Cardiac muscle cell (in vitro differentiated cells and primary cell): ENCODE results near the gene CDK18. TPM values are rescaled to one million over a fixed set of nuclear protein-coding genes. Genes with fewer than 3 reads are reported as not detected.

ENCODE experiments used
- DNase-seq, 2 donors: peaks; one replicate each; pipeline versions ENCODE4 v3.0.0 to v3.0.0-alpha.2; 2010 to 2017; ENCODE audit warnings: low read depth in 1 of 2, low spot score in 1 of 2
- H3K27ac ChIP-seq: fragments of 200-600 bp; sonication (generic); 2 replicates; pipeline ENCODE4 v1.5.1; 2016
- H3K27me3 ChIP-seq: fragments of 200-600 bp; sonication (generic); 2 replicates; pipeline ENCODE4 v1.6.0; 2016; ENCODE audit warnings: control low read depth
- H3K36me3 ChIP-seq: fragments of 200-600 bp; sonication (generic); 2 replicates; pipeline ENCODE4 v1.5.1; 2016; ENCODE audit warnings: control low read depth
- H3K4me1 ChIP-seq: fragments of 200-600 bp; sonication (generic); 2 replicates; pipeline ENCODE4 v1.8.1; 2017; ENCODE audit warnings: low read depth, mild to moderate bottlenecking, mixed run types
- H3K4me3 ChIP-seq: fragments of 200-600 bp; sonication (generic); 2 replicates; pipeline ENCODE4 v1.5.1; 2016; ENCODE audit warnings: mild to moderate bottlenecking
- H3K9me3 ChIP-seq: fragments of 200-600 bp; sonication (generic); 2 replicates; pipeline ENCODE4 v1.5.1; 2017; ENCODE audit warnings: low read depth, mild to moderate bottlenecking, control low read depth
- polyA plus RNA-seq: library from polyadenylated mRNA; unstranded; fragments of >200 nt; fragmentation: Nextera tagmentation; extraction: Ambion mirVana; gene quantifications from 2 replicates; pipeline ENCODE4 v1.2.1, GENCODE V29; 2016
- total RNA-seq: library from RNA; depleted of rRNA; stranded (reverse); fragments of >200 nt; gene quantifications from 2 replicates; pipeline ENCODE4 v1.2.3, GENCODE V29; 2016
- TF ChIP-seq, protein P1 (sequence below): IDR thresholded peaks from 2 replicates; pipeline ENCODE4 v1.5.1; 2012; ENCODE audit warnings: low read depth, mild to moderate bottlenecking, low read length

The CDK18 gene
- total and polyA plus RNA-seq, 2 experiments from 2014 or later = 29.8 to 42.0 TPM

DNA sequence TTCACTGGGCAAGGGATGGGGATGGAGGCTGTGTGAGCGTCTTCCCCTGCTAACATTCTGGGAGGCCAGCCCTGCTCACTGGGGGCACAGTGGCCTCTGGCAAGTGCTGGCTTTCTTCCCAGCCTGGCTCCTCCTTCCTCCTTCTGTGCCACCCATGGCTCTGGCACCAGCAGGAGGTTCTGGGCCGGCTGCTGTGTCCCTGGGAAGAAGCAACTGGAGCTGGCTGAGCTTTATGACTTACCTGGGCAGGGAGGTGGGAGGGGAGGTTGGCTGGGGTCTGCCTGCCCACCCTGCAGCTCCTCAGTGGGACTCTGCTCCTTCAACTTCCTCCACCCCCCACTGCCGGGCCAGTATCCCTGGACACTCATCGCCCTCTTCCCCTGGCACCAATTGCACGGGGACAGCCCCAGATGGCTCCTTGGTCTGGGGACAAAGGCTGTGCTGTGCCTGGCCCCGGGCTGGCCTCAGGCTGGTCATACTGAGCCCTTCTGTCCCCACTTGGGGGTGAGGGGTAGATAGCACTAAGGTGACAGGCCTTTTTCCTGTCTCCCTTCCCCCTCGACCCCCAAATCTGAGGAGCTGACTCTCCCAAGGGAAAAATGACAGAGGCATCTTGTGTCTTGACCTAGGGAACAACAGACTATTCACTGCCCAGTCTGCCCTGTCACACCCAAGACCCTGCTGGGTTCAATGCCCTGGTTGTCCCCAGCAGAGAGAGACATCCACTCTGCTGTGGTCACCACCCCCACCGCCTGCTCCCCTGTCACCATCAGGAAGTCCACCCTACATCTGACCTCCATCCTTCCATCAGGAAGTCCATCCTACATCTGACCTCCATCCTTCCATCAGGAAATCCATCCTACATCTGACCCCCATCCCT lies 14.4 kb downstream of the CDK18 start:
- H3K27ac ChIP-seq = no peak overlapping the region
- H3K4me3 ChIP-seq = no peak overlapping the region
- no peak for DNase-seq
- peaks cover under 1% of the 10 kb centered on the region for H3K4me1 ChIP-seq
- no peaks in the 10 kb centered on the region for H3K9me3 ChIP-seq
- TF ChIP-seq, protein P1, sequence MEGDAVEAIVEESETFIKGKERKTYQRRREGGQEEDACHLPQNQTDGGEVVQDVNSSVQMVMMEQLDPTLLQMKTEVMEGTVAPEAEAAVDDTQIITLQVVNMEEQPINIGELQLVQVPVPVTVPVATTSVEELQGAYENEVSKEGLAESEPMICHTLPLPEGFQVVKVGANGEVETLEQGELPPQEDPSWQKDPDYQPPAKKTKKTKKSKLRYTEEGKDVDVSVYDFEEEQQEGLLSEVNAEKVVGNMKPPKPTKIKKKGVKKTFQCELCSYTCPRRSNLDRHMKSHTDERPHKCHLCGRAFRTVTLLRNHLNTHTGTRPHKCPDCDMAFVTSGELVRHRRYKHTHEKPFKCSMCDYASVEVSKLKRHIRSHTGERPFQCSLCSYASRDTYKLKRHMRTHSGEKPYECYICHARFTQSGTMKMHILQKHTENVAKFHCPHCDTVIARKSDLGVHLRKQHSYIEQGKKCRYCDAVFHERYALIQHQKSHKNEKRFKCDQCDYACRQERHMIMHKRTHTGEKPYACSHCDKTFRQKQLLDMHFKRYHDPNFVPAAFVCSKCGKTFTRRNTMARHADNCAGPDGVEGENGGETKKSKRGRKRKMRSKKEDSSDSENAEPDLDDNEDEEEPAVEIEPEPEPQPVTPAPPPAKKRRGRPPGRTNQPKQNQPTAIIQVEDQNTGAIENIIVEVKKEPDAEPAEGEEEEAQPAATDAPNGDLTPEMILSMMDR = no peak
- no peaks in the 10 kb centered on the region for H3K27me3 ChIP-seq
- H3K36me3 ChIP-seq = no peaks in the 10 kb centered on the region

DNA sequence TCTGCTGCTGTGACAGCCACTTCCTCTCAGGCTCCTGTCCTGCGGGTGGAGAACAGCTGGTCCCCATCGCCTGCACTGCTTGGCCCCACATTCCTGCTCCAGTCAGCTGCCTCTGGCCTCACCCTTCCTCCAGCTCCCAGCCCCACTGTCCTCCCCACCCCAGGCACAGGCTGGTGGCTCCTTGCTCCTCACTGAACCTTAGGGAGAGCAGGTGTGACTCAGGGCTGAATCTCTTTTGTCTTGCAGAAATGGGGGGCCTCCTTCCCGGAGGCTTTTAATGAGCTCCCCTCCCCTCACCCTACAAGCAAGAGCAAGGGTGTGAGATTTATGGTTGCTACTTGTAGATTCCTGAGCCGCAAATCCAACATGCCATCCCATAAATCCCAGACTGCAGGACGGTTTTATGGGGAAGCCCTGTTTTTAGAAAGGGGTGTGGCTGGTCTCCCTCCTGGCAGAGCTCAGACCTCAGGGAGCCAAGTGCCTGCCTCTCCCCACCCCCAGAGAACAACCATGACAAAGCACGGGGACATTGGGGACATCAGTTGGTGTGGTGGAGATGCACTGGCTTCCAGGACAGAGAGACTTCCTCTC lies 15.2 kb downstream of the CDK18 start:
- no peaks in the 10 kb centered on the region for H3K36me3 ChIP-seq
- H3K27ac ChIP-seq = no peak overlapping the region
- DNase-seq = no peak
- no peak overlapping the region for H3K4me3 ChIP-seq
- TF ChIP-seq, protein P1 = no peak
- H3K4me1 ChIP-seq = no peaks in the 10 kb centered on the region
- H3K9me3 ChIP-seq = no peaks in the 10 kb centered on the region
- H3K27me3 ChIP-seq = no peaks in the 10 kb centered on the region

DNA sequence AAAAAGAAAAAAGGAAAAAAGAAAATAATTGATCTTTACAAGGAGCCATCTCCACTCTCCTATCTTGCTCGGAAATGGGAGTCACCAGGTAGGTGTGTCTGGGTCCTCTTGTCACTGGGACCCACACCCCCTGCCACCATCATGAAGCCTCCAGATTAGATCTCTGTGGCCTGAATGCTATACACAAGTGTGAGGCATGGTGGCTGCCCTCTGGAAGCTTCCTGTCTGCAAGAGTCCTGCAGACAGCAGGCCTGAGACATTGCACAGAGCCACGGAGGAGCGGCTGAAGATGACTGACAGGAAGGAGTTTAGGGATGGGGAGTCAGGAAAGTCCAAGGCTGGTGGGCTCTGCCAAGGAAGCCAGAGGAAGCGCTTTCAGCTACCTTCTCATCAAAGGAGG lies 16.2 kb downstream of the CDK18 start:
- Histone ChIP-seq H3K4me3 (no peak overlapping the region), H3K9me3 (no peaks in the 10 kb centered on the region), H3K27me3 (no peaks in the 10 kb centered on the region), H3K4me1 (no peaks in the 10 kb centered on the region), H3K36me3 (no peaks in the 10 kb centered on the region), H3K27ac (no peak overlapping the region)
- TF ChIP-seq, protein P1 = no peak
- no peak for DNase-seq

DNA sequence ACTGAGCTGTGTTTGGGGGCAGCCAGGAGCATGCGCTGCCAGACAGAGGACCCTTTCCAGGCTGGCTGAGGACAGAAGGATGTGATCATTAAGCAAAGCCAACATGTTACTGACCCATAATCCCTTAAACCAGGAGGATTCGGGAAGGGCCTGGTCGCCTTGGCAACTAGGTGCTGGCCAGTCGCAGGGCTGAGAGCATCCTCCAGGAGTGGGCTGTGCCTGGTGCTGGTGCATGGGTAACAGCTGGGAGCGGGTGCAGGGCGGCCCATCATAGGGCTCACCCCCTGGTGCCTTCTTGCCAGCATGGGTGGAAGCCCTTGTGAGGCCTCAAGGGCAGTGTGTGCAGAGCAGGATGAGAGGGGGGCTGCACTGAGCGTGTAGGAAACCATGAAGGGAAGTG lies 17.2 kb downstream of the CDK18 start:
- TF ChIP-seq, protein P1 = no peak
- no peak for DNase-seq
- Histone ChIP-seq H3K9me3 (no peaks in the 10 kb centered on the region), H3K27me3 (no peaks in the 10 kb centered on the region), H3K27ac (no peak overlapping the region), H3K4me1 (no peaks in the 10 kb centered on the region), H3K4me3 (no peak overlapping the region), H3K36me3 (no peaks in the 10 kb centered on the region)

DNA sequence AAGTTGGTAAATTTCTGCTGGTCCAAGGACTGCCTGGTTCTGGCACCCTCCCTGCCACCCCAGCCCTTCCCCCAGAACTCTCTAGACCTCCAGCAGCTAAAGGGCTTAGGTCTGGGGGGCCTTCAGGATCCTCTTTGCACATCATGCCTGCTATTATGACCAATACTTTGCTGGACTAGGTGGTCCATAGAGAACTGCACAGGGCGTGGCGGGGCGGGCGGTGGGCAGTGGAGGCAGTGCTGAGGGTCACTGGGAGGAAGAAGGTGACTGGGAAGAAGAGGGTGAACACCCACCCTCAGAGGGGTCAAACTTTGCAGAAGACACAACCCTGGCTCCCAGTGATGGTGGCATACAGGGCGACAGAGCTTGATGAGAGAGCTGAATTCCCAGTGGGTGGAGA lies 18.2 kb downstream of the CDK18 start:
- no peaks in the 10 kb centered on the region for H3K36me3 ChIP-seq
- H3K9me3 ChIP-seq = no peaks in the 10 kb centered on the region
- no peak for DNase-seq
- H3K4me3 ChIP-seq = no peak overlapping the region
- H3K4me1 ChIP-seq = no peaks in the 10 kb centered on the region
- H3K27ac ChIP-seq = no peak overlapping the region
- TF ChIP-seq, protein P1 = no peak
- H3K27me3 ChIP-seq = no peaks in the 10 kb centered on the region
